LoVo (cell line): Measurements from ENCODE around the gene HES7.

Experiments
- DNase-seq: peaks from one replicate; pipeline ENCODE4 v3.0.0-alpha.2; 2016; ENCODE audit warnings: low spot score

The HES7 gene

GRCh38 chr17:8155231-8155995 lies 31.5 kb upstream of the HES7 start:
- no peak for DNase-seq

DNA sequence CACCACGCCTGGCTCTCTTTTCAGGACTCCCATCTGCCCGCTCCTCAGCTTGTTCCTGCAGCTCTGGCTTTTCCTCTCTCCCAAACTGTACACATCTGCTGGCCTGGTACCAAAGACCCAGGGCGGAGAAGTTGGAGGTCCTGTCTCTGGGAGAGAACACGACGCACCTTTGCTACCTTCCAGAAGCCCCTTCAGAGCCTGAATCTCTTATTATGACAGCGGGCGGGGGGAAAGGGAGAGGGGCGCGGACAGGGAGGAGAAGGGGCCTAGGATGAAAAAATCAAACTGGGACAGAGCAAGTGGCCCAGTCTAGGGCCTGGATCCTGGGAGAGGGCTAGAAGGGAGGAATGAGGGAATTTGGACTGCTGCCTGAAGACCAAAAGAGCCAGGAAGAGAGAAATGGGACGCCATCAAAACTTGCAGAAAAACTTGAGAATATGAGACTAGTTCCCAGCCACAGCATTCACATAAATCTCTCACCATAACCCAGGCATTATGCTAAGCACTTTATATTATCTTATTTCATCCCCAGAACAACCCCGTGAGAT lies 30.8 kb upstream of the HES7 start:
- DNase-seq = no peak

GRCh38 chr17:8153957-8154607 lies 30.2 kb upstream of the HES7 start:
- DNase-seq = peak; percentile 98

- DNase-seq = peak; percentile 82
Observed at GRCh38 chr17:8153525-8153956, 29.6 kb upstream of the HES7 start.

DNA sequence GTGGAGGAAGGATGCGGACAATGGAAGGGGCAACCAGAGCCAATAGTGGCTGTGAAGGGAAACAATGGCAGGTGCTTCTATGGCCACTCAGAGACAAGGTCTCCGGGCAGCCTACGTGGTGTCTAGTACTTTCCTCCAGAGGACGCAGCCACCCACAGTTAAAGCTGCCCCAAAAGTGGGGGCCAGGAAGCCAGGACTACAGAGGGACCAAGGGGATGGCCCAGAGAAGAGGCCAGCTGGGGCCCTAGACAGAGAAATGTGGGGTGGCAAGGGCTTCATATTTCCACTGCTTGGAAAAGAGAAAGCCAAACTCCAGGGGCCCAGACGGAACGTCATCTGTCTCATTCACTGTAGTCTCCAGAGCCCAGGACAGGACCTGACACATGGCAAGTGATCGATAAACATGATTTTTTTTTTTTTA lies 29.1 kb upstream of the HES7 start:
- DNase-seq = no peak

DNA sequence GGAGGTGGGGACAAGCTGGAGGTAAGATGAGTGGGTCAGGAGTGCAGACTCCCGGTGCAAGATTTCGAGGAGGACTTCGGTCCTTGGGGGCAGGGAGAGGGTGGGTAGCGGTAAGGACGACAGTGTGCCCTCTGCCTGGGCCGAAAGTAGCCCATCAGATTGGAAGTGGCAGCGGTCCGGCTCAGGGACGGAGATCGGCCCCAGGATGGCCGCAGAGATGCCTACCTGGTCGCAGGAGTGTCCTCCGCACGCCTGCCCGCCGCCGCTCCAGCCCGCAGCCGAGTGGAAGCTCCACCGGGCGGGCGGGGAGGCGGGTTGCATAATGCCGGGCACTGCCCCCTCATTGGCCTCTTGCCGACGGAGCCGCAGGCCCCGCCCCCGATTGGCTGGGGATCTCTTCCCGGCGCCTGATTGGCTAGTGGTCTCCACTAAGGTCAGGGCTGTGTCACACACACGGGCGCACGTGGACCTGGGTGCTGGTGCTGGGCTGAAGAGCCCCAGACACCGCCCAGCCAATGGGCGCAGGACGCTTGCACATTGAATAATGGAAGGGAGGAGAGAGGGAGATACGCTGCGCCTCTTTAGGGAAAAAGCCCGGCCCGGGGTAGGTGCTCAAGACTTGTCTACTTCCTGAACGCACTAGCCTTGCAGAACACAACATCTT lies 28.3 kb upstream of the HES7 start, which contains the start of gene PER1:
Gene PER1 (minus strand): TSS at position 293 of the 664 bp plus-strand sequence. CDS start 1,698 bp downstream, outside the sequence.
- DNase-seq = peak; percentile 79

DNA sequence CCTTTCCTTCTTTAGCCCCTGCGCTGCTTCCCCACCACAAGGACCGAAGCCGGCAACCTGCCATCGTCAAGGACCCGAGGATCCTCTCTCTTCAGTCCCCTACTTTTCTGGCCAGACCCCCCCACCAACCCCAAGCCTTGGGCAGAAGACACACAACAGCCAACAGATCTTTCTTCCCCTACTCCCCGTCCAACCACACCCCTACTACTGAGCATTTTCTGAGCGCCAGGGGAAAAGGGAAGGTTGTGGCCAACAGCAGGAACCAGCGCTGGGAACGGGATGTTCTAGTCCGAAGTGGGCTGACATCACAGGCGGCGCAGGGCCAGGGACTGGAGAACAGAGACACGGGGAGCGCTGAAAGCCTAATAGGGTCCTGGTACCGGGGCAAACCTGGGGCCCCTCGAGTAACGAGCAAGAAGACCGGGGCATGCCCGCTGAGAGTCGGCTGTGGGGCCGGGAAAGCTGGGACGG lies 27.8 kb upstream of the HES7 start:
- no peak for DNase-seq

DNA sequence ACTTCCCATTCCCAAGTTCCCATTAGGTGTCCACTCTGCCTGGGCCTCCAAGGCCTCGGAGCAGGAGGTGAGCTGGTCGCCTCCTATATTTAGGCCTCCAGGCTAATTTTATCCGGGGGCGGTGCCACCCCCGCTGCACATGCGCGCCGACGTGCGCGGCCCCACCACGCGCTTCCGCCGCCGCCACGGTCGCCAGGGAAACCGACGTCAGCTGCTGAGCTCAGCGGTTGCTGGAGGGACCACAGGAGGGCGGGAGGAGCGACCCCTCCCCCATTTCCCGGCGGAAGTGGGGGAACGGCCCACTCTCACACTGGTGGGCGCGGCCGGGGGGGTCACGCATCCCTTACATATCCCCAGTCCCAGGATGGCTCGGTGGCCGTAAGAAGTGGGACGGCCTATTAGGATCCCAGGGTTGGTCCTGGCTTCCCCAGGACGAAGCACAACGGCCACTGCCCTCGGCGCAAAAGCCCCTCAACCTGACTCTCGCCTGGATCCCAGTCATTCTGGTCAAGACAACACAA lies 27.3 kb upstream of the HES7 start:
- no peak for DNase-seq

GRCh38 chr17:8150194-8151119 lies 26.6 kb upstream of the HES7 start:
- no peak for DNase-seq

GRCh38 chr17:8149419-8150193 lies 25.7 kb upstream of the HES7 start:
- DNase-seq = no peak

DNA sequence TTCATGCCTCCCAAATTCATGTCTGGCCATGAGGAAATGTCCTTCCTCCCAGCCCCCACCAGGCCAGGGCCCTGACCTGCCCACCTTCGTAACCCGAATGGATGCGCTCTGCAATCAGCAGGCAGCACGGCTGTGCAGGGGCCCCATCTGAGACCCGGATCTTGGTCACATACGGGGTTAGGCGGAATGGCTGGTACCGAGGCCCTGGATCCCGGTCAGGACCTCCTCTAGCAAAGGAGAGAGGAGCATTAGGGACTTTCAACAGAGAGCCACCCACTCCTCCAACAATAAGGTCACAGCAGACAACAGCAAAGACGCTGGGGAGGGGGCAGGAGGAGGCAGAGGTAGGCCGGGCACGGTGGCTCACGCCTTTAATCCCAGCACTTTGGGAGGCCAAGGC lies 24.7 kb upstream of the HES7 start:
- DNase-seq = no peak

- no peak for DNase-seq
Observed at GRCh38 chr17:8147805-8148404, 24.0 kb upstream of the HES7 start.

DNA sequence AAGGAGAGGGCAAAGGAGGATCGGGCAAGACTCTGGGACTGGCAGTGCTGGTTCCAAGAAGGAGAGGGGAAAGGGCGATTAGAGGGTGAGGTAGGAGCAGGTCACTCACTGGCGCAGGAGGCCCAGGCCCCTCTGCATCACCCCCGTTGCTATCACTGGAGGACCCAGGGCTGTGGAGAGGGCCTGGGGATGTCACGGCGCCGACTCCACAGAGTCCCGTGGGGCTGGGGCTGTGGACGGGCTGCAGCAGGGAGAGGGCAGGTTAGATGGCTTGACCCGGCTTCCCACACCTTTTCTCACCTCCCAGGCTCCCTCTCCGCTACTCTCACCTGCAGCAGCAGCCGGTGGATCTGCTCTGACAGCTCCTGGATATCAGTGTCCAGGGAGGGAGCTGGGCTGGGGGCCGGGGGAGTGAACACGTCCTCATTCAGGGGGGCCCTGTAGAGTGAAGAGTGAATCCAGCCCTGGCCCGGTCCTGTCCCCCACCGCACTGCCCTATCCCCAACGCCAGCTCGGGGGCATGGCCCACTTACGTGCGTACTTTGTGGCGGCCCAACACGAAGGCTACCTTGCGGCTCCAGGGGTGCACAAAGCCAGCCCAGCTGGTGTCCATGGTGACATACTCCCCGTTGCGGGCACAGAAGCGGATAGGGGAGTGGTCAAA lies 23.4 kb upstream of the HES7 start:
- DNase-seq = no peak

DNA sequence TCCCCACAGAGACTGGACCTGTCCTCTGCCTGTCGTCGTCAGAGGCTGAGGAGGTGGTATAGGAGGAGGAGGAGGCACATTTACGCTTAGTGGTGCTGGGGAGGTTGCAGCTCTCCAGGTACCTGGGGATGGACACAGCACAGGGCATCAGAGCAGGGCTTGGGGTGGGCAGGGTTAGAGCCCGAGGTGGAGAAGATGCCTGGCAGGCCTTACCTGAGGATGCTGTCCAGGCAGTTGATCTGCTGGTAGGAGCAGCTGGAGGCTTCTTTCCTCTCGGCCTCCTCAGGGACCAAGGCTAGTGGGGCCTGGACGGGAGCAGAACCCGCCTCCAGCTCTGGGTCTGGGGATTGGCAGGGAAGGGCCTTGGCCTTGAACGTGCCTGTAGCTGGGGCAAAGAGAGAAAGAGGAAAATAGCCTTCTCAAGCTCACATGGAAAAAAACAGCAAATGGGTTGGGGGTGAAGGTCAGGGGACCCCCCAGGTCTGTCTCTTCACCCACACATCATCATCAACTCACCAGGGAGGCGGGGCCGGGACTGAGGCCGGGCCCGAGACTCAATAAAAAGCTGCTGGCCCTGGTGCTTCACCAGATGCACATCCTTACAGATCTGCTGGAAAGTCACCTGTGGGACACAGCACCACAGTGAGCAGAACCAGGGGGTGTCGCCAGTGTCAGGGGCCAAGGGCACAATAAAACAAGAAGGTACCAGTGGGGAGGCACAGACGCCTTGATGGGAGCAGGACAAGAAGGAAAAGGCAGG lies 22.7 kb upstream of the HES7 start:
- DNase-seq = no peak

GRCh38 chr17:8145811-8146210 lies 21.9 kb upstream of the HES7 start:
- no peak for DNase-seq

DNA sequence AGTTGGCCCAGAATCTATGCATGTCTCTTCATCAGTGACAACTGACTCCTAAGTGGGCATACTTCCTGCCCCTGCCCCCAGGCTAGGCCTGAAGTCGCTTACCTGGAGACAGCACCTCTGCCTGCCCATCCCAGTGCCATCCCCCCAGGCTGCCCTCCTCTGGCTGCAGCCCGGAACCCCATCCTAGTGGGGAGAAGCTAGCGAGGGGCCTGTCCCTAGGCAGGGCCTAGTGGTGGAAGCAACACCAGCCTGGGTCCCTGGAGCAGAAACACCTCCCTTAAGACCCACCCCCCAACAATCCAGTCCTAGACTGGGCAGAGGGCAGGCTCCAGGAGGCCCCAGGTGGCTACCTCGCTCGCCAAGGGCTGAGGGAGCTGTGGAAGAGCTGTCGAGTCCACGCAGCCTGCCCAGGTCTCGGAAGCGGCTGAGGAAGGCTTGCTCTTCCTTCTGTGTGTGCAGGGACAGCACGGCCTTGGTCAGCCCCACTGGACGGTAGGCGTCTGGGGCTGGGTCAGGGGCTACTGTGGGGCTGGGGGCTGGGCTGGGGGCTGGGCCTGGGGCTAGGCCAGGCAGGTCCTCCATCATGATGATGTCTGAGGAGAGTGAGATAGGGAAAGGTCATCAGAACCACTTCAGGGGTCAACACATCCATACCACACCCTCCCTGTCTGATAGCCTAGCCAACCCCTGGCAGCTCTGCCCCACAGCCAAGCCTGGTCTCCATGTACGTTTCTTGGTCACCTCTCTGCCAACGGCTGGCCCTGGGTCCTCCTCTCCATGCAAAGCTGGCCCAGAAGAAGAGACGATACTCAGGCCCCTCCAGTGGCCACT lies 20.7 kb upstream of the HES7 start:
- DNase-seq = no peak

- no peak for DNase-seq
Observed at GRCh38 chr17:8143581-8144400, 19.9 kb upstream of the HES7 start.
